GM21786 (cell line): Measurements from ENCODE around the gene TMEM119.
"Not testable (repeated sequence)": the region's sequence is repeated elsewhere in the genome, so short reads cannot be mapped to it uniquely, and the experiment has no call there.

ENCODE experiments used
- ATAC-seq: cut with Tn5 transposase; IDR thresholded peaks from one replicate; pipeline ENCODE4 v1.9.1; 2021; ENCODE audit not compliant: unreplicated experiment

Gene TMEM119

GRCh38 chr12:108602976-108603704 lies 5.3 kb upstream of the TMEM119 start:
- ATAC-seq = no peak

GRCh38 chr12:108602209-108602705 lies 4.4 kb upstream of the TMEM119 start:
- no peak for ATAC-seq

GRCh38 chr12:108600702-108601007 lies 2.8 kb upstream of the TMEM119 start:
- ATAC-seq = no peak

GRCh38 chr12:108599948-108600701 lies 2.2 kb upstream of the TMEM119 start:
- no peak for ATAC-seq

GRCh38 chr12:108599541-108599940 lies 1.7 kb upstream of the TMEM119 start:
- ATAC-seq = no peak

- ATAC-seq = no peak
Measured at GRCh38 chr12:108598553-108599250, 818 bp upstream of the TMEM119 start.

- no peak for ATAC-seq
Measured at GRCh38 chr12:108596854-108597558, 878 bp downstream of the TMEM119 start.

- no peak for ATAC-seq
Measured at GRCh38 chr12:108595711-108596647, 1.9 kb downstream of the TMEM119 start.

- ATAC-seq = no peak
Measured at GRCh38 chr12:108594960-108595710, 2.7 kb downstream of the TMEM119 start.

- ATAC-seq = no peak
Measured at GRCh38 chr12:108594323-108594903, 3.5 kb downstream of the TMEM119 start.

- ATAC-seq = no peak
Measured at GRCh38 chr12:108592033-108592909, 5.6 kb downstream of the TMEM119 start.

GRCh38 chr12:108591267-108591980 lies 6.5 kb downstream of the TMEM119 start:
- no peak for ATAC-seq

- ATAC-seq = not testable (repeated sequence)
Measured at GRCh38 chr12:108590463-108590862, 7.4 kb downstream of the TMEM119 start.

- no peak for ATAC-seq
Measured at GRCh38 chr12:108589840-108590229, 8.0 kb downstream of the TMEM119 start.

GRCh38 chr12:108589028-108589839 lies 8.7 kb downstream of the TMEM119 start:
- ATAC-seq = no peak

- no peak for ATAC-seq
Measured at GRCh38 chr12:108587826-108588225, 10.1 kb downstream of the TMEM119 start.

- no peak for ATAC-seq
Measured at GRCh38 chr12:108586306-108586705, 11.6 kb downstream of the TMEM119 start.
